HG02938 (cell line): ENCODE results near the gene ETFA.

Experiments used
- ATAC-seq: cut with Tn5 transposase; IDR thresholded peaks from one replicate; pipeline ENCODE4 v1.9.1; 2021; ENCODE audit warnings: mild to moderate bottlenecking, moderate library complexity; ENCODE audit not compliant: unreplicated experiment

ETFA gene

DNA sequence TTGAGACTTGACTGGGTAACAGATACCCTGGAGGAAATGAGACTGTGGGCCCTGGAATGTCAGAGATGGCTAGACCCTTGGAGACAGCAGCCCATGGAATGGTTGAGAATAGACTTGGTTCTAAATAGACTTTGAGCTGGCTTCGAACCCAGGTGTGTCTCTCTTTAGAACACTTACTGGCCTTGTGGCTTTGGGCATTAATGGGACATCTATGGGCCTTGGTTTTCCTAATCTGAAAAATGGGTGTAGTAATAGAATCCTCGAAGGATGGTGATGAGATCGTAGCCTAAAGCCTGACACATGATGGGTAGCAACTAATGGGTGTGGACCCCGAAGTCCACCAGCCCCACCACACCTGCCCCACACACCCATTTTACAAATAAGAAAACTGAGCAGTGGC lies 132.2 kb downstream of the ETFA start:
- ATAC-seq, result no peak

DNA sequence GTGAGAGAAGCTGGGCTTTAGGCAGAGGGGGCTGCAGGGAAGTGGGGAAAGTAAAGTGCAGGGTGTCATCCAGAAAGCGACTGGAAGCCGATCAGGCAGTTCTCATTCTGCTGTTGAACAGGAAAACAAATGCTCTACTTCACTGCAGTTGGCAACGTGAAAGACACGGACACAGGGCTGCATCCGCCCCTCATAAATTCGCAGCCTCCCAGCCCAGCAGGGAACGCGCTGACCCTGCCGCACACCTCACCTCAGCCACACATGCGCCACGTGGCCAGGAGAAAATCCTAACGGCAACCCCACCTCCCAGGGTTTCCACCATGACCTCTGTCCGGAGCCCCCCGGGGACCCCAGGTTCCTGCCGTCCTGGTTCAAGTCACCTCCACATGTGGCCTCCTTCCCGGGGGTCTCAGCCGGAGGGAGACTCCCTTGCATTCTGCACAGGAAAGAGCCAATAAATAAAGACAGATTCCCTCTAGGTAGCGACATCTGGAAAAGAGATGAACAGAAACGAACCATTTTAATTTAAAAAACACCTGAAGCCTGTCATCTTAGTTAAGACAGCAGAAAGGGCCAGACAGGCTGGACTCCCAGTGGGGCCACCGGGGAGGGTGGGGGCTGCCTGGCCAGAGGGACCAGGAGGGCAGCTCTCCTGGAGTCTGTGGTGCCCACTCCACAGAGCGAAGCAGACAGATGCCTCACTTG lies 132.8 kb downstream of the ETFA start:
- no peak for ATAC-seq

DNA sequence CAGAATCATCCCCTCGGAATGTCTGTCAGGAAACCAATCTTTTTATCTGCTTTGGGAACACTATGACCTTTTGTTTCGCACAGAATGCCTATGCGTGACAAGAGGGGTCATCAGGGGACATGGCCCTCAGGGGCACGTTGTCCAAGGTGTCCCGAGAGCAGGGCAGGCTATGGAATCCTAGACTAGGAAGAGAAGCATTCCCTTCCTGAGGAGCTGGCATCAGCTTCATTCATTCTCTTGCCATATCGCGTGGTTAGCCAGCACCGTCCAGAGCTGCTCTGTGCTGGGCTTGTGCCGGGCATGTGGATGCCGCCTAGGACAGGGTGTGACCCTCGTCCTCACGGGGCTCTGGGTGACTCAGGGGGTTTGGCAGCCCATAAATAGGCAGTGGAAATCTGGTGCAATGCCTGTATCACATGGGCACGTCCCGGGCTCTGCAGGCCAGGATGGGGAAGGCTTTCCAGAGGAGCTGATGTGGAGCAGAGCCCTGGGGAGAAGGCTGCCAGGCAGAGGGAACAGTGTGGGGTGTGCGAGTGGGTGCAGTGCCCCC lies 133.7 kb downstream of the ETFA start:
- ATAC-seq, result no peak

DNA sequence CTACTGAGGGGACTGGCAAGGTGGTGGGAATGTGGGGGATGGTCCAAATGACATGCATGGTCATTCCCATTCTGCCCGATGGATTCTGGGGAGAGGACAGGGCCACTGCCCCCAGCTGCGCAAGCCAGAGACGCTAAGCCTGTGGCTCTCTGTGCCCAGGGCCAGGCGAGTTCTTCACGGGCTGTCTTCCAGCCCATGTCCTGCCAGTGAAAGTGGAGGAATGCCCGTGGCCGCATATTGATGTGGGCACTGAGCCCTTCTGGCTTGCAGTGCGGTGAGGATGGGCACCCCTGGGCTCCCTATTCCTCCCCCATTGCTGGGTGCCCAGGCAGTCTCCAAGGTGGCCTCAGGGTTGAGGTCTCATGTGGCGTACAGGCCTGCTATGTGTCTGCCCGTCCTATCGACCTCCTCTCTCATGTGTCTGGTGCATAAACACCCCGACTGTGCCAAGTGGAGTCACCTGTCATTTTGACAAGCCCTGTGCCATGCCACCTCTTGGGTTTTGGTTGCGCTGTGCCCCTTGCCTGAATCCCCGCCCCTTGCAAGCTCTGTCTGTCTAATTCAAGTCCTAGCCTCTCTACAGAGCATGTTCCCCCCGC lies 134.7 kb downstream of the ETFA start:
- no peak for ATAC-seq

DNA sequence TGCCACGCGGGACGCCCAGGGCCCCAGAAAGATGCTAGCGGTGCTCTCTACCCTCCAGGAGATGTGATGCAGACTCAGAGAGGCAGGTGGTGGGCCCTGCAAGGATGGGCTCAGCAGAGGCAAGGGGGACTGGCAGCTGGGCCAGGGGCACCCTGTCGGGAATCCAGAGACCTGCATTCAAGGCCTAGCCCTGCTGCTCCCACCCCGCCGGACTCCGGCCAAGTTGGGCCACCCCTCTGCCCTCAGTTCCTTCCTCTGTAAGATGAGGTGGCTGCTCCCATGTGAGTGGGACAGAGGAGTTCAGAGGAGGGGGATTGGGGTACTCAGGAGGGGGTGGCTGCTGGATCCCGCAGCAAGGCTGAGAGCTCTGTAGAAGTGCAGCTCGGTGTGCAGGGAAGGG lies 135.2 kb downstream of the ETFA start:
- no peak for ATAC-seq

DNA sequence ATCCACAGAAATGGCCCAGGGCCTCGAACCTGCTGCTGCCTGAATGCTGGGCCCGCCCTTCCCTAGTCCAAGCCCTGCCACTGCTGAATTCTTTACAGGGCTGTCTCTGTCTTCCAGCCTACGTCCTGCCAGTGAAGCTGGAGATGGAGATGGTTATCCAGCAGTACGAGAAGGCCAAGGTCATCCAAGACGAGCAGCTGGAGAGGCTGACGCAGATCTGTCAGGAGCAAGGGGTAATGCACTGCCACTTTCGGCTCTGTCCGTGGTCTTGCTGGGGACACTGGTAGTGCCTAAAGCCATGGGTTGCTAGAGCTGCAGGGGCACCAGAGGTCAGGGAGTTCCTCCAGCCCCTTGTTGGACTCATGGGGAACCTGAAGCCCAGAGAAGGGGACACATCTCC lies 135.8 kb downstream of the ETFA start:
- no peak for ATAC-seq

DNA sequence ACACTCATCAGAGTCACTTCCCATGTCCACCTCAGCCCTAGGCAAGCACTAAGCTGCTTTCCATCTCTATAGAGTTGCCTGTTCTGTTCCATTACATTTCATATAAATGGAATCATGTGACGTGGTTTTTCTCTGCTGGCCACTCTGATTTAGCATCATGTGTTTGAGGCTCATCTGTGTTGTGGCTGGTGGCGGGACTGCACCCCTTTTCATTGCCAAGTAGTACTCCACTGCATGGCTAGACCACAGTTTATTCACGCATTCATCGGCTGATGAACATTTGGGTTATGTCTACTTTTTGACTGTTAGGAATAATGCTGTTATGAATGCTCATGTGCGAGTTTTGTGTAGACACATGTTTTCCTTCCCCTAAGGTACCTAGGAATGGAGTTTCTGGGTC lies 136.6 kb downstream of the ETFA start:
- ATAC-seq, result no peak

DNA sequence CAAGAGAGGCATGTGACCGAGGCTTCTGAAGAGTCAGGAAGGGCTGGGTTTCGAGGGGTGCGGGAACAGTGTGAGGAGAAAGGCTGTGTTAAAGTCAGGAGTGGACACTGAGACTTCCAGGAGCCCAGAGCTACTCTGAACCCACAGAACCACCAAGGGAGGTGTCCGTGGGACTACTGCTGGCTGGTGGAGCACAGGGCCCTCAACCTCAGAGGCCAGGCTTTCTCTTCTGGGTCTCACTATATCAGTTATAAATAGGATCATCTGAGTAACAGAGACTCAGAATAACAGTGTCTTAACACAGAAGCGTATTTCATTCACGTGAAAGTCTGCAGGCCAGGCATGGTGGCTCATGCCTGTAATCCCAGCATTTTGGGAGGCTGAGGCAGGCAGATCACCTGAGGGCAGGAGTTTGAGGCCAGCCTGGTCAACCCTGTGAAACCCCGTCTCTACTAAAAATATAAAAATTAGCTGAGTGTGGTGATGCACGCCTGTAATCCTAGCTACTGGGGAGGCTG lies 137.9 kb downstream of the ETFA start:
- no peak for ATAC-seq

DNA sequence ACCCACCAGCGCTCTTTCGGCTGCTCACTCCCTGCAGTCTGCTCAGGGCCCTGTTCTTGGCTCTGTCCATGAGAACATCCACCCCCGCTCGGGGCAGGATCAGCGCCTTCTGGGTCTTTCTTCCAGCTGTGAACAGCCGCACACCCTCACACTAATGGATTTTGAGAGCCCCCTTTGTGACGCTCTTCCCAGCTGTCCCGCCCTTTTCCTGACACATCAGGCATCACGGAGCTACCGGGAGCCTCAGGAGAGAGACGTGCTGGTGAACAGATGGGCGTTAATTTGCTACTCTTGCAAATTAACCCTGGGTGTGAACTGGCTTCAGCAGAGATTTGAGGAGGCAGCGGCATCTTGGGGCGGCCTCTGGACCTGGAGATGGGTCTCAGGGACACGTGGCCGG lies 138.5 kb downstream of the ETFA start:
- no peak for ATAC-seq

DNA sequence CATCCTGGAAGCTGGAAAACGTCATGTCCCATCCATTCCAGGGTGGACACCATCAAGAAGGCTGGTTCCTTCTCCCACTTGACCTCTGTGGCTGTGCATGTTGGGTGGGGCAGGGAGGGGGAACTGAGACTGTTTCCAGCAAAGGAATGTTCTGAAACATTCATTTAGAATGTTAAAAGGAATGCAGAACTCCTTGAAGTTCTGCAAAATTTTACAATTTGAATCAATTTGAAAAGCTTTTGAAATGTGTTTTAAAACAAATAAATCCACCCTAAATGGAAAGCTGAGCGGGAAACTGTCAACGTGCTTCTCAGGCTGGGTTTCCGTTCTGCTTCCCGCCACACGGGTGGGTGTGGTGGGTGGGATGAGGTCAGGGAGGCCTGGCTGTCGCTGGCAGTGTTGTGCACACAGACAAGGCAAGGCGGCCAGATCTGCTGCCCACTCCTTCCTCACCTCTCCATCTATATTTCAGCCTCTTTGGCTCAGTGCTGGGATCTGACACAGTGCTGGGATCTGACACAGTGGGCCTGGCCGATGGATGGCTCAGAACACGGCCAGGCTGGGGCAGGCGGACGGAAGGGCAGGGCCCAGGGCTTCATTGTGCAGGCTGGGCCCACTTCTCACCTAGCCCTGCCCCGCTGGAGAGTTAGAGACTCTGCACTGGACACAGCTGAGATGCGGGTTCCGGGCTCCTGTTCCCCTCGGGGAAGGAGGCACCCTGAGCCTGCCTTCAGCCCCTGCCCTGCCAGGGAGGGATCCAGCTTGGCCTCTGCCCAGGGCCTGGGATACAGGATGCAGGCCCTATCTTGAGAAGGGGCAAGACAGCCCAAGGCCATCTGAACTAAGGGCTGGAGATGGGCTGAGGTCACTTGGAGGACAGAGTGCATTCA lies 141.1 kb downstream of the ETFA start:
- no peak for ATAC-seq

DNA sequence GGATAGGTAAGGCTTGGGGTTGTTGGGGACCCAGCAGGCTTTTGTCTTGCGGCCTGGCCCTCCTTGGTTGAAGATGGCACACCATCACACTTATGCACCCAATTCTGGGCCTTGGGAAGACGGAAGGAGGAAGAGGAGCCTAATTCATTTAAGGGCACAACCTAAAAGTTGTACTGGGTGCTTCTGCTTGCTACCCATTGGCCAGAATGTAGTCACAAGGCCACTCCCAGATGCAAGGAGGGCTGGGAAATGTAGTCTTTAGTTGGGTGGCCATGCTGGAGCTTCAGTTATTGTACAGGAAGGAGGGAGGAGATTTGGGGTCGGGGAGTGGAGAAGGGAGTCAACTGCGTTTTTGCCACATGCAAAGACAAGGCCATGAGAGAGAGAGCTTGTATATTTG lies 142.3 kb downstream of the ETFA start:
- ATAC-seq, result no peak

DNA sequence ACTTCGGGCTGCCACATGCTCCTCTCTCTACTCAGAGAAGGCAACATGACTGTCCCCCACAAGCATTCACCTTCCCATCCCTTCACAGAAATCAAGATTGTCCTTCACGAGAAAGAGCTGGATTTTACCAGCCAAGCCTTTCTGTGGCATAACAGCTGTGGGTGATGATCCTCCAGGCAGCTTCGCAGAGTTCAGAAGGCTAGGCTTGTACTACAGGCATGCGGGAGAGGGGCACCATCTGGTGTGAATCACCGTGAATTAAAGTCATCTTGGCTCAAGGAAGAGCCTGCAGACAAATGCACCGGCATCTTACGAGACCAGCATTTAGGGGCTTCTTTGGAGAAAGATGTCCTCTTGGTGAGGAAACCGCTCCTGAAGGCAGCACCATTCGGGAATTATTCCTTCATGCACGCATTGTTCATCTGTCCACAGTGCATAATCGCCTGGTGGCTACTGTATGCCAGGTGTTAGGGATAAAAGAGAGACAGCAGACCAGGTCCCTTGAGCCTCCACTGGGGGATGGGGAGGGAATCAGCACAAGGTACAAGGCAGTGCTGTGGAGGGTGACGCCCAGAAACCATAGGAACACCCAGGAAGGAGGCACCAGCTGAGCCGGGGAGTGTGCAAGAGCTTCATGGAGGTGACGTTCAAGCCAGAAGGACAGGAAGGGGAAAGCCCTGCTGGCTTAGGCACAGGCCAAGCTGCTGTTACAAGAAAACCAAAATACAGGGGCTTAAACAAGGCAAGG lies 142.9 kb downstream of the ETFA start:
- no peak for ATAC-seq

DNA sequence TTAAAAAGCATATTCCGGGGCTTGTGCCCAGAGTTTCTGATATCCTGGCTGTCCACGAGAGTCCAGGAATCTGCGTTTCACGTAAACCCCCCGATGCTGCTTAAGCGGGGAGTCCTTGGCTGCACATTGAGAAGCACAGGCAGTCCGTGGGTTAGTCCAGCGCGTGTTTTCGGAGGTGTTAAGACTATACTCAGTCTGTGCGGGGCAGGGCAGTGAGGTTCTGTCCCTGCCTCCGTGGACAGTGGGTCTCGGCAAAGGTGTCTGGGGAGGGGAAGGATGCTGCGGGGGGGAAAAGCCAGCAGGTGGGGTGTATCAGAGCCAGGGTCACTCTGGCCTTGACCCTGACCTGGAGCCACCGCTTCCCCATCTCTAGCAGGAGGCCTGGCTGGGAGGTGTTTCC lies 145.3 kb downstream of the ETFA start:
- no peak for ATAC-seq
